ENCODE results near the gene STRBP.

The STRBP gene

DNA sequence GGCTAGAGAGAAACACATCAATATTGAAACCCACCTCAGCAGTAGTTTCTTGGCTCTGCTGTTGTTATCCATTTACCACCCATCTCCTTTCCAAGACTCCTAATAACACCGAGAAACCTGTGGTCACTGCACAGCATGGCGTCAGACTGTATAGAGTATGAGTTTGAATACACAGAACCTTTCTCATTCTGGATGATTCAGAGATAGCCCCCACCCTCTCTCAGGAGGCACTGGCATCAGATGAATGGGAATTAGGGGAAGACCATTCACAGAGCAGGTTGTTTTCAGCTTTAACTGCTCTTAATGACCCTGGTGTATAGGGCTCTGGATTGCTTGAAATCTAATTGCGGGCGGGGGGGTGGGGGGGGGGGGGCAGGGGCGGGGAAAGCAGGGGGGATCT, 148.3 kb downstream of the STRBP start:
- Histone ChIP-seq H3K27me3 (ENCODE audit: control insufficient read depth, insufficient read depth, low read length) (no peaks in the 10 kb centered on the region), H3K36me3 (ENCODE audit: control insufficient read depth, insufficient read depth, low read length) (peaks cover 3% of the 10 kb centered on the region), H3K9me3 (ENCODE audit: control insufficient read depth, insufficient read depth, low read length) (no peaks in the 10 kb centered on the region), H3K4me3 (ENCODE audit: low read depth, low read length) (no peak overlapping the region), H3K9ac (ENCODE audit: low read depth, low read length) (no peak overlapping the region), H3K4me1 (ENCODE audit: control insufficient read depth, insufficient read depth, low read length) (peaks cover 8% of the 10 kb centered on the region)

DNA sequence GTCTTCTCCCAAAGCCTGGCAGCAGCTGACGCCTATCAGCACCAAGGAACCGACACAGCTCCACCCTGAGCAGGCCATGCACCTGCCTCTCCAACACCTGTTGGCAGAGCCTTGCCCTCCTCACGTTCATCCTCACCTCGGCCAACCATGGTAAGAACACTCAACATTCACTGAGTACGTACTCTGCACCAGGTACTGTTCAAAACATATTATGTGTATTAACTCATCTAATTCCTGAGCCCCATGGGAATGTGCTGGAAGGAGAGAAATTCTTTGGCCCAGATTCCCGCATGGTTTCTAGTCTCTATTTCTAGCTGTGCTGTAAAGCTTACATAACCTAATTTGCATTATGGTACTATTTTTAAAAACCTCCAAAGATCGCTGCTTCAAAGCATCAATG, 148.8 kb downstream of the STRBP start:
- Histone ChIP-seq H3K4me3 (ENCODE audit: low read depth, low read length) (no peak overlapping the region), H3K36me3 (ENCODE audit: control insufficient read depth, insufficient read depth, low read length) (peaks cover 3% of the 10 kb centered on the region), H3K9me3 (ENCODE audit: control insufficient read depth, insufficient read depth, low read length) (no peaks in the 10 kb centered on the region), H3K27me3 (ENCODE audit: control insufficient read depth, insufficient read depth, low read length) (no peaks in the 10 kb centered on the region), H3K9ac (ENCODE audit: low read depth, low read length) (no peak overlapping the region), H3K4me1 (ENCODE audit: control insufficient read depth, insufficient read depth, low read length) (peaks cover 8% of the 10 kb centered on the region)

DNA sequence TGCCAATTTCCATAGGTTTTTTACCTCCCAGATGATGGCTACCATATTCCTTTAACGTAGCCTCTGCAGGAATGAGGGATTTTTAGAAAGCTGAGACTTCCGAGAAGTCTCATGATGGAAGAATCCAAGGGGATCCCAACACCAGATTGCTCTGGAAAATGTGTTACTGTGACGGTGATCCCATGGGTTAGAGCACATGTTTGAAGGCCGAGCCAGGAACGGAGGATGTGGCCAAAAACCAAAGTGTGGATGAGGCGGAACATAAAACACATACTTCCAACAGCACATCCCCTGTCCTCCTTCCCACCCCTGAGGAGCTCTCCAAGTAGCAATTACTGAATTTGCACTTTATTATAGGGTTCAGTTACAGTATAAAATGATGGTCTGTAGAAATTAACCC, 152.3 kb downstream of the STRBP start:
- H3K27me3 ChIP-seq (ENCODE audit: control insufficient read depth, insufficient read depth, low read length) = no peaks in the 10 kb centered on the region
- H3K4me1 ChIP-seq (ENCODE audit: control insufficient read depth, insufficient read depth, low read length) = peaks cover 8% of the 10 kb centered on the region
- no peak overlapping the region for H3K9ac ChIP-seq (ENCODE audit: low read depth, low read length)
- peaks cover 3% of the 10 kb centered on the region for H3K36me3 ChIP-seq (ENCODE audit: control insufficient read depth, insufficient read depth, low read length)
- H3K4me3 ChIP-seq (ENCODE audit: low read depth, low read length) = no peak overlapping the region
- H3K9me3 ChIP-seq (ENCODE audit: control insufficient read depth, insufficient read depth, low read length) = no peaks in the 10 kb centered on the region

DNA sequence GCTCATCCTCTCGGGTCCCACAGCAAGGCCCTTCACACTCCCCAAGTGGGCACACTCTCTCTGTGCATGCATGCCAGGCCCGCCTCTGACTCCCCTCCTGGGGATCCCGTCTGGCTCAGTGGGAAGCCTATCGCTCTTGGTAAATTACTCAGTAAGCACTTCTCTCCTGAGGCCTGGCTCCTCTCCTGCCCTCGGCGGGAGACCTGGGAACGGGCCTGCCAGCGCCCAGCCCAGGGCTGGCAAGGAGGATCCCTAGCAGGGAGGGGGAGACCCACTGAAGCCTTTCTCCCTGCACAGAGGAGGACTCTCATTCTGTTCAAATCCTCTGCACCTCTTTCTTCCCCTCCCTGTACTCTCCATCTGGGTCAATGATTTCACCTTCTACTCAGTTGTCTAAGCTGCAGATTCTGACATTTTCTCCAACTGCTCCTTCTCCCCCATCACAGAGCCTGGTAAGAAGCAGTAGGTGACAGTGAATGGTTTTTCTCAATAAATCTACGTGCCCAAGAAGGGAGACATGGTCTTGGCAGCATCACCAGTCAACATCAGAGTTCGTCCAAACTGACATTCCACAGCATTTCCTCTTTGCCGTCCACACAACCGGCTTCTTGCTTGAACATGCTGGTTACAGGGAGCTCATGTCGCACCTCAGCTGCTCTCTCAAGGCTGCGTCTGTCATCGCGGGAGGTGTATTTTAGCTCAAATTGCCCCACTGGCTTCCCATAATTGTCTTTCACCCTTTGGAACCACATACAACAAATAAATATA, 153.1 kb downstream of the STRBP start:
- H3K27me3 ChIP-seq (ENCODE audit: control insufficient read depth, insufficient read depth, low read length) = no peaks in the 10 kb centered on the region
- H3K36me3 ChIP-seq (ENCODE audit: control insufficient read depth, insufficient read depth, low read length) = peaks cover 3% of the 10 kb centered on the region

DNA sequence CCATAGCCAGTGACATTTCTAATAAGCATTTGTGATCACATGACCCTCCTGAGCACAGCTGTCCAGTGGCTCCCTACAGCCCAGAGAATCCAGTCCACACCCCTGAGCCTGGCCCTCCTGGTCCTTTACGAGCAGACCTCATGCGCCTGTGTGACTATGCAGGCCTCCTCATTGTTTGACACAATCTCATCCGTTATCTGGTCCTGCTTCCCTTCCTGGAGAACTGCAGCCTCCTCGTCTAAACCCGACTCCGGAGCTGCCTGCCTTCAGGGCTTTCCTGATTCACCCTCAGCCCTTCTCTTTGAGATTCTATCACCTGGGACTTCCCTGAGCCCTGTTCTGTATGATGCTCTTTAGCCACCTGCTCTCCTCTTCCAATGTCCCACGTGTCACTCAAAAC, 155.2 kb downstream of the STRBP start:
- H3K9ac ChIP-seq (ENCODE audit: low read depth, low read length) = no peak overlapping the region
- H3K4me3 ChIP-seq (ENCODE audit: low read depth, low read length) = no peak overlapping the region
- H3K36me3 ChIP-seq (ENCODE audit: control insufficient read depth, insufficient read depth, low read length) = peaks cover 16% of the 10 kb centered on the region
- peaks cover 3% of the 10 kb centered on the region for H3K4me1 ChIP-seq (ENCODE audit: control insufficient read depth, insufficient read depth, low read length)
- H3K27me3 ChIP-seq (ENCODE audit: control insufficient read depth, insufficient read depth, low read length) = no peaks in the 10 kb centered on the region
- H3K9me3 ChIP-seq (ENCODE audit: control insufficient read depth, insufficient read depth, low read length) = no peaks in the 10 kb centered on the region

More for the DNA sequence above, 153.1 kb downstream of the STRBP start:
- Histone ChIP-seq H3K4me3 (ENCODE audit: low read depth, low read length) (no peak overlapping the region), H3K4me1 (ENCODE audit: control insufficient read depth, insufficient read depth, low read length) (peaks cover 3% of the 10 kb centered on the region), H3K9ac (ENCODE audit: low read depth, low read length) (no peak overlapping the region), H3K9me3 (ENCODE audit: control insufficient read depth, insufficient read depth, low read length) (no peaks in the 10 kb centered on the region)

DNA sequence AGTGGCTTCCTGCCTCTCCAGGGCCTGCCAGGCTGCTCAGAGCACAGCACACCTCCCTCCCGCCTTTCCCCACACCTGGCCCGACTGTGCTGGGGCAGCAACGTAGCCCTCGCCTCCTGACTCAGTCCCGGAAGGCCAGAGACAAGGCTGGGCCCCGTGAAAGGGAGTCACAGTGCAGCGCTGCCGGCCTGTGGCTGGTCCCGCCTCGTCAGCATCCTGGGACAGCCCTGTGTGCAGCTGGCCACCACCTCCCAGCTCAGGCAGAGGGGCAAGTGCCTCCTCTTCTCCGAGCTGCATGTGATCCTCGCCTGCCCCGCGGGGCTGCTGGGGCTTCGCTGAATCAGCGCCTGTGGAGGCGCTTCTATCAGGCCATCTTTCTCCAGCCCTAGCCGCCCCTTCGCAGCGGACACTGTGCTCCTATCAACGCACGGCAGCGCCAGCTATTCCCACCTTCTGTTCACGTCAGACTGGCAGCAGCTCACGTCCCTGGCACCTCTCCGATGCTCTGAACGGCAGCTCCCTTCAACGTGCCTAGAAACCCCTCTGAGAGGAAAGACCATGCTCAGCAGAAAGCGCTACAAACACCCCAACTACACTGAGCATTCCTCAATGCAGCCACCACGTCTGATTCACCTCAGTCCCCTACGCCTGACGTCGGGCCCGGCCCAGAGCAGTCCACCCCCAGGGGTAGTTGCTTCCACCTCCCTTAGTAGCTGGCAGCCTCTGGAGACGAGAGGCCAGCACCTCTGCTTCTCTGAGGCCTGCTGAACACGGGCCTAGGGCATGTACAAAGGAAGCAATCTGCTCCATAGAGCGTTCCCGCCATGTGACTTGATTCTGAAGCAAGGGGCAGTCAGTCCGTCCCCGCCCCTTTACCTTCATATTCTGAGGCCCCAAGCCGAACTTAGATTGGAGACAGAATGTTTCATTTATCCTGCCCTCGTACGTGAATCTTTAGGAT, 156.1 kb downstream of the STRBP start:
- H3K4me1 ChIP-seq (ENCODE audit: control insufficient read depth, insufficient read depth, low read length) = no peaks in the 10 kb centered on the region
- no peaks in the 10 kb centered on the region for H3K9me3 ChIP-seq (ENCODE audit: control insufficient read depth, insufficient read depth, low read length)
- H3K4me3 ChIP-seq (ENCODE audit: low read depth, low read length) = no peak overlapping the region
- peaks cover 21% of the 10 kb centered on the region for H3K36me3 ChIP-seq (ENCODE audit: control insufficient read depth, insufficient read depth, low read length)
- no peaks in the 10 kb centered on the region for H3K27me3 ChIP-seq (ENCODE audit: control insufficient read depth, insufficient read depth, low read length)
- H3K9ac ChIP-seq (ENCODE audit: low read depth, low read length) = no peak overlapping the region

DNA sequence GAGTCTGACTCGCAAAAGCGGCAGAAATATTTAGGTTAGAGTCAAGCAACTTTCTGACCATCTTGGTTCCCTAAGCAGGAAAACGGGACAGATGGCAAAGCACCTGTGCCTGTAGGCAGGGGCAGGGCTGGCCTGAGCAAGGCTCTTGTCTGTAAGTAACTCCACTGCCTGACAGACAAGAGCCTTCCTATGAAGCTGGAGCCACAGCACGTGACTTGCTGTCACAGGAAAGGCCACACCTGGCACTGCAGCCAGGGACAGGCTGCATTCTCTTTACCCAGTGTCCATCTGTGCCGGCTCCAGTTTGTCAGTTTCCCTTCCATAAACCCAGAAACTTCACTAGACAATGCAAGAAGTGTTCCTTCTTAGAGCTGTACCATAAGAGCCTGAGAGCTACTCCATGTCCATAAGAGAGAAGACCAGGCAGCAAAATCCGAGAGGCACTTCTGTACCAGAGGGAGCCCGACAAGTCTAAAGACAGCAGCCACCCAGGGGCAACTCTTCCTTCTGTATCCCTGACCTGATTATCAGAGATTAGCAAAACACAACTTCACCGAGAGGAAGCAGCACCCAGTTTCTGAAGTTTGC, 156.9 kb downstream of the STRBP start:
- Histone ChIP-seq H3K27me3 (ENCODE audit: control insufficient read depth, insufficient read depth, low read length) (no peaks in the 10 kb centered on the region), H3K36me3 (ENCODE audit: control insufficient read depth, insufficient read depth, low read length) (peaks cover 24% of the 10 kb centered on the region), H3K9ac (ENCODE audit: low read depth, low read length) (no peak overlapping the region)

DNA sequence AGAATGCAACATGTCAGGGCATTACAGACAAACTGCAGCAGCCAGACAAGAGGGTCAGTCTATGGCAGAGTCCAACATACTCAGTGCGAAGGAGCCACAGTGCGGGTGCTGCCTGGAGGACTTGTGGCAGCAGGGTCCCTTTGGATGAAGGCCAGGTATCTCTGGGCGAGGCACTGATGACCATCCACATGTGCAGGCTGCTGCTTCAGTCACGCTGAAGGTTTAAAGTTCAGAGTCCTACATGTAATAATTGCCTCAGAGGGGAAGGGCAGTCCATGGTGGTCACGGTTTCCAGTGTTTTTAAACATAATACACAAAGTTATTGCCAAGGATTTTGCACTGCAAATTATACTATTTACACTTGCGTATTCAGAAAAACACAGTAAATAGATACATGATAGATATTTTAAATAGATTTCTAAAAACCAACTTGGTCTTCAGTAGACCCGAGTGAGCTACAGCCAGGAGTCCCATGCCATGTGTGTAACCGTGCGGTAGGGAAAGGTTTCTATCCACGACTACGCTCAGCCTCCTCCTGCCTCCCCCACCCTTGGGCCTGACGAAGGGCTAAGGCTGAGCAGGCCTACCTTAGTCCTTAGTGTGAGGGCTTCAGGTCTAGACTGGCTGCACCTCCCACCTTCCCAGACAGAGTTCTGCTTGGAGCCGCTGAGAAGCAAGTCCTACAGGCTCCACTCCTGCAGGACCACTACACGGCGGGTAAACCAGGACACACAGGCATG, 158.7 kb downstream of the STRBP start:
- no peak overlapping the region for H3K9ac ChIP-seq (ENCODE audit: low read depth, low read length)
- no peak overlapping the region for H3K4me3 ChIP-seq (ENCODE audit: low read depth, low read length)
- peaks cover 1% of the 10 kb centered on the region for H3K4me1 ChIP-seq (ENCODE audit: control insufficient read depth, insufficient read depth, low read length)
- H3K9me3 ChIP-seq (ENCODE audit: control insufficient read depth, insufficient read depth, low read length) = no peaks in the 10 kb centered on the region
- H3K36me3 ChIP-seq (ENCODE audit: control insufficient read depth, insufficient read depth, low read length) = peaks cover 31% of the 10 kb centered on the region
- no peaks in the 10 kb centered on the region for H3K27me3 ChIP-seq (ENCODE audit: control insufficient read depth, insufficient read depth, low read length)

More for the DNA sequence above, 156.9 kb downstream of the STRBP start:
- H3K4me3 ChIP-seq (ENCODE audit: low read depth, low read length) = no peak overlapping the region
- no peaks in the 10 kb centered on the region for H3K4me1 ChIP-seq (ENCODE audit: control insufficient read depth, insufficient read depth, low read length)
- H3K9me3 ChIP-seq (ENCODE audit: control insufficient read depth, insufficient read depth, low read length) = no peaks in the 10 kb centered on the region

DNA sequence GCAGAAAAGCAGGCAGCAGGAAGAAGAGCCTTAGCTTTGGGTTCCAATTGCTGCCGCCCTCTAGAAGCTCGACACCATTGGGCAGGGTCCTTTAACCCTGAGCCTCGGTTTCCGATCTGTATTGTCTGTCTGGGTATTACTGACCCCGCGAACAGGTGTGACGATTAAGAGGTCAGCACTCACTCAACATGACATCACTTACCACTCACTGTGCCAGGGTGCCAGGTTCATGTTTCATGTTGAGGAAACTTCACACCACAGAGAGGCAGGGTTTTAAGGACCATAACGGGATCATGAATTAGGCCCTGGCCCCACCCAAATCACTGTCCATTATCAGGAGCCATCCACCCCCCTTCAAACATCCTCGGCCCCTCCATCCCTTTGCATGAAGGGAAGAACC, 159.4 kb downstream of the STRBP start:
- Histone ChIP-seq H3K4me3 (ENCODE audit: low read depth, low read length) (no peak overlapping the region), H3K36me3 (ENCODE audit: control insufficient read depth, insufficient read depth, low read length) (peaks cover 32% of the 10 kb centered on the region), H3K4me1 (ENCODE audit: control insufficient read depth, insufficient read depth, low read length) (peaks cover 3% of the 10 kb centered on the region), H3K9ac (ENCODE audit: low read depth, low read length) (no peak overlapping the region), H3K9me3 (ENCODE audit: control insufficient read depth, insufficient read depth, low read length) (no peaks in the 10 kb centered on the region), H3K27me3 (ENCODE audit: control insufficient read depth, insufficient read depth, low read length) (no peaks in the 10 kb centered on the region)

DNA sequence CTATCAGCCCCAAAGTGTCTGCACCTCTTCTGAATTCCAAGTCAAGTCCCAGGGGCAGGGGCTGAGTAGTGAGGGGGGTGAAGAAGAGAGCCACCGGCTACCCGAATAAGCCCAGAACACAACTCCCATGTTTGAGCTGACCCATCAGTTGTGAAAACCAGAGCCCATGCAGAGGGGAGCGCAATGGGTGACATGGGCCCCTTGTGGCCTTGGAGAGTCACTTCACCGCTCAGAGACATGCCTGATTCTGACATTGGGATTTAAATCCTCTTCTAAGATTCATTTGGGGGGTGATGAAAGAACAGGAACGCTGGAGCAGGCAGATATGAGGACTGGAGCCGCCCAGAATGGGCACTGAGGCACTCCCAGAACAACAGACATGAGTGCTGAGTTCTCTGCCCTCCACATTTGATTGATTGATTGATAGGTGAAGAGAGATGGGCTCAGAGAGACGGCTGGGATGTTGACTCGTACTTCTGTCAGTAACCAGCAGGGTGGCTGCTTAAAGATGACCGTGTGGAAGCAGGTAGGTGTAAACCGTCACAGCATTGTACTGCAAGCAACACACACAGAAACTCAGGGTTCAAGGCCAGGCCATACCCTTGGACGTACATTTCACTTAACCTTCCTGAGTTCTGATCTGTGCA, 160.6 kb downstream of the STRBP start:
- Histone ChIP-seq H3K9ac (ENCODE audit: low read depth, low read length) (no peak overlapping the region), H3K4me1 (ENCODE audit: control insufficient read depth, insufficient read depth, low read length) (peaks cover 8% of the 10 kb centered on the region), H3K36me3 (ENCODE audit: control insufficient read depth, insufficient read depth, low read length) (peaks cover 37% of the 10 kb centered on the region), H3K27me3 (ENCODE audit: control insufficient read depth, insufficient read depth, low read length) (no peaks in the 10 kb centered on the region), H3K4me3 (ENCODE audit: low read depth, low read length) (no peak overlapping the region), H3K9me3 (ENCODE audit: control insufficient read depth, insufficient read depth, low read length) (no peaks in the 10 kb centered on the region)

DNA sequence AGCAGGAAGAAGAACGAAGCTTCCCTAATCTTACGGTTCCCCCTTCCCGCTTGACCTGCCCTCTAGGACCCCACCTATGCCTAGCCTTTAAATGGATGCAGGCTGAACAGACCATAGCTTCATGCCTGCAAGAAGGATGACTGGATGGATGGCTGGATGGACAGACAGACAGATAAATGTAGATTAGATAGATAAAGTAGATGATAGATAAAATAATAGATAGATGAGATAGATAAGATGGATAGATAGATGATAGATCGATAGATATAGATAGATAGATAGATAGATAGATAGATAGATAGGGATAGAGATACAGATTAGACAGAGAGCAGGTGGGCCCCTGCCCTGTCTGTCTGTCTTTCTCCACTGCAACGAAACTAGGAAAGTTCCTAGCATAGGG, 162.9 kb downstream of the STRBP start:
- H3K4me1 ChIP-seq (ENCODE audit: control insufficient read depth, insufficient read depth, low read length) = peaks cover 11% of the 10 kb centered on the region
- H3K36me3 ChIP-seq (ENCODE audit: control insufficient read depth, insufficient read depth, low read length) = peaks cover 37% of the 10 kb centered on the region
- H3K27me3 ChIP-seq (ENCODE audit: control insufficient read depth, insufficient read depth, low read length) = no peaks in the 10 kb centered on the region
- no peak overlapping the region for H3K9ac ChIP-seq (ENCODE audit: low read depth, low read length)
- no peak overlapping the region for H3K4me3 ChIP-seq (ENCODE audit: low read depth, low read length)
- H3K9me3 ChIP-seq (ENCODE audit: control insufficient read depth, insufficient read depth, low read length) = no peaks in the 10 kb centered on the region

All from iPS-15b (cell line).